HG02840 (cell line): ENCODE data around the gene KIFC3.
"Not testable (repeated sequence)": the region's sequence is repeated elsewhere in the genome, so short reads cannot be mapped to it uniquely, and the experiment has no call there.

ENCODE experiments used
- ATAC-seq: cut with Tn5 transposase; IDR thresholded peaks from one replicate; pipeline ENCODE4 v1.9.1; 2021; ENCODE audit warnings: mild to moderate bottlenecking, moderate library complexity, moderate number of reproducible peaks; ENCODE audit not compliant: unreplicated experiment, low FRiP score

Gene KIFC3

DNA sequence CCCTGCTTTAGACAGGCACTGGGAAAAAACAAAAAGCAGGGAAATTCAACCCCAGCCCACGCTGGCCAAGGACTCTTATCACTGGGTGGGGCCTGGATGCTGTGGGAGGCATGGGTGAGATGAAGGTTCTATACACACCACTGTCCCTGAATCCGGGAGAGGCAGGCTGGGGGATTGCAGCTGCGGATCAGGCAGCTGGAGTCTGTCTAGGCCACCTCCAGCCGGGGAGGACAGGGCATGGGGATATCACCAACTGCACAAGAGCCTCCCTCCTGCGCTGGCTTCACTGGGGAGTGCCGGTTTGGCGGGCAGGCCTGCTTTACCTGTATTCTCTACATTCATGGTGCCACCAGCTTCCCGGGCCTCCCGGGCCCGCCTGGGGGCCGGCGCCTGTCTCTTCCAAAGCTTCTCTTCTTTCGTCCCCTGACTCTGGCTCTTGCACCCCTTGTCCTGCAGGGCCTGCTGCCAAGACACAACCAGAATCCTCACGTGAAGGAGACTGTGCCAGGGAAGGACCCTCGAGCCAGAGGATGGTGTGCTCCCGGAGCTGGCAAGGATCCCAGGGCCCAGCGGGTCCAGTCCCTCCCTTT, 13.9 kb downstream of the KIFC3 start:
- no peak for ATAC-seq

DNA sequence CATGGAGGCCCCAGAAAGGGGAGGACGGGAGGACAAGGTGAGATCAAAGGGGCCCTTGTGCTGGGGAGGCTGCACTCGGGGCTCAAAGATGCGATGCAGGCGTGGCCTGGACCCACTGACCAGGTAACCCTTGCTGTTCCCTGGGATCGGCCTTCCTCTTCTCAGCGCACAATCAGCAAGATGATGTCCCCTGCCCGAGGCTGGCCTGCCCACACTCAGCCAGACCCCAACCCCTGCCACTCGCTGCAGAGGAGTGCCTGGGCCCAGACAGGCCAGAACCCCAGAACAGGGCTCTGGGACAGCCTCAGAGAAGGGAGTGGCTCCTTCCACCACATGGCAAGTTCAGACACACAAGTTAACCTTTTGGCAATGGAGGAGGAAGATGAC, 14.8 kb downstream of the KIFC3 start:
- ATAC-seq, result no peak

DNA sequence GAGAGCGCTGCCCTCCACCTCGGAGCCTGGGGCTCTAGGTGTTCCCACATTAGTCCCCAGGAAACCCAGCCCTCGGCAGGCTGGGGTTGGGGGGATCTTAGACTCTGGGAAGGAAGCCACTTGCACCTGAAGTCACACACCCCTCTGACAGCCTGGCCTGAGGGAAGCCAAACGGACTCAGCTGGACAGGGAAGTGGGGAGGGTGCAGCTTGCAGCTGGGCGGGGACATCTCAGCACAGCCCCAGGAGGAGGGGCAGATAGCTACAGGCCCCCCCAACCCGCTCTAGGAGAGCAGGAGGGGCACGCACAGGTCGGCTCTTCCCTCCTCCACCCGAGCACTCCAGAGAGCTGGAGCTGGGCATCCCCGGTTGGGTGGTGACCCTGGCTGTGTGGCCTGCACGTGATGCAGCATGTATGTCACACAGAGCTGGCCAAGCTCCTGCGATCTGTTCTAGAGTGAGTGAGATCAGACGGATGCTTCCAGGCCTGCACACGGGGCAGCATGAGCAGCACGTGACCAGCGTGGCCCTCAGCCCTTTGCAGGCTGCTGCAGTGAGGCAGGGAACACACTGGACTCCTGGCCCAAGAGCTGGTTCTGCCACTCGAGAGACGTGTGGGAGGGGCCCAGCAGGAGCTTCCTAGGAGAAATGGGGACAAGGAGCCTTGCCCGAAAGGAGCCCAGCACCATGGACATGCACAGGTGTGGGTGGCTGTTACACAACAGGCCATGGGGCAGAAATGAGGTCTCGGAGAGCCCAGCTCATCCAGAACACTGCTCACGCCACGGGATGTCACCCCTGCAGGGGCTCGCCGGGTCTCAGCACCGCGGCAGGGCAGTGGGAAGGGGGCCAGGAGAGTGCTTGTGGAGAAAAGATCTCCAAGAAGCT, 15.4 kb downstream of the KIFC3 start:
- no peak for ATAC-seq

DNA sequence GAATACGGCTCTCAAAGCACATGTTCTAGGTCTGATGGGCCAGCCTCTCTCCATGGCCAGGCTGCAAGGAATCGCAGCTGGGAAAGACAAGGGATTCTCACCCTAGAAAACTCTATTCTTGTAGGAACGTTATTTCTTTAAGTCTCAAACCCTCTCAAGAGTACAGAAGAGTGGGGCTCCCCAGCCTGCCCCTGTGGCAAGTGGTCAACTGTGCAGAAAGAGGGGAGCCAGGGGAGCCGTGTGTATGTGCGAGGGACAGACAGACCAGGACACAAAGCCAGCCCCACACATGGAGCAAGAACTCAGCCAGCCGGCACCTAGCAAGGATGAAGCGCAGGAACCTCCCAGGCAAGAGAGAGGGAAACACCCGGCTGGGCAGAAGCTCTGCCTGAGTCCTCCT, 16.4 kb downstream of the KIFC3 start:
- ATAC-seq, result no peak

DNA sequence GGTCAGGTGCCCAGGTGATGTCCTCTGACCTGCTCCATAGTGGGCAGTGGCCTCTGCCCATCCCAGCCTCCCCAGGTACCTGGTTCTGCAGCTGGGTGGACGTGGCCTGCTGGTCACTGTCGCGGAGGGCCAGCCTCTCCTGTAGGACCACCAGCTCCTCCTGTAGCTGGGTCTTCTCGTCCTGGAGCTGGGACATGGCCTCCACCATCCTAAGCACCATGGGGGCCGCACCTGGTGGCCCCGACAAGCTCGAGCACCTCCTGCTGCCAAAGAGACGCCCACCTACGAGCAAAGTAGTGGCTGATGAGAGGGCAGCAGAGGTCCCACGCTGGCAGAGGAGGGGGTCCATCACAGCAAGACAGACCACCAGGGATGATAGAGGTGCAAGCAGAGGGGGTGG, 16.9 kb downstream of the KIFC3 start:
- ATAC-seq, result no peak

DNA sequence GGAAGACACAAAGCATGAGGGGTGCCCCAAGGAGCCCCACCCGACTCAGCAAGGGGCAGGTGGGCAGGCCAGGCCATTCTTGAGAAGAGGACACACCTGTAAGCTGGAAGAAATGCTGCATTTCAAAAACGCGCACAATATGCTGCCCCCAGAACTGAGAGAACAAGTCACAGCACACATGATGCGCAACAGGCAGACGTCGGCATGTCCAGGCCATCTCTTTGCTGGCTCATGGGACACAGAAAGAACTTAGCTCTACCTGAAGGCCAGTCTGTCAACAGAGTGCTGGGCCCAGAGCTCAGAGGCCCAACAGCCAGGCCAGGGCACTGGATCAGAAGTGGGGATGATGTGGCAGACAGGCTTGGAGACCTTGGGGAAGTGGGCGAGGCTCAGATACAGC, 18.0 kb downstream of the KIFC3 start:
- ATAC-seq, result no peak

DNA sequence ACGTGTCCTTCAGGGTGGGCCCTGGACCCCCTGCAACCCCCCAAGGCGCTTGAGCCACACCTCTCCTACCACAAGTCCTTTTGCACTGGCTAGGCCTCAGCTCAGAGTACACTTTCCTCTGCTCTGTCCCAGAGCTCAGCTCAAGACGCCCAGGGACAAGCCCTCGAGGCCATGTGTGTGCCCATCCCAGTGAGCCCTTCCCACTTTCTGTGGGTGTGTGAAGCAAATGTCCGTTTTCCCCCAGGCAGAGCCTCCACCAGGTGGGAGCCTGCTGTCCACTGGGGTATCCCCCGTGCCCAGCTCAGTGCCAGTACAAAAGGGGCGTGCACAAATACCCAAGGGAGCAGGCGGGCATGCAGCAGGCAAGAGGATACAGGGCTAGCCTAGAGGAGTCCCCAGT, 18.4 kb downstream of the KIFC3 start:
- ATAC-seq, result no peak

DNA sequence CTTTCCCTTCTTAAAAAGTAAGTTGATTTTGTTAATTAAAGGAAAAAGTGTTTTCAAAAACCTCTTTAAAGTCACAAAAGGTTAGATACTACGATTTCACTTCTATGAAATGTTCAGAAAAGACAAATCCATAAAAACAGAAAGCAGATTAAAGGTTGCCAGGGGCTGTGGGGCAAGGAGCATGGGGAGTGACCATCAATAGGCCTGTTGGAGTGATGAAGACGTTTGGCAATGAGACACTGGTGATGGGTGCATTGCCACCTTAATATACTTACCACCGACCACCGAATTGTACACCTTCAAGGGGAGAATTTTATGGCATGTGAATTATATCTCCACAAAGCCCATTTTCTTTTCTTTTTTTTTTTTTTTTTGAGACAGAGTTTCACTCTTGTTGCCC, 19.2 kb downstream of the KIFC3 start:
- ATAC-seq, result no peak

DNA sequence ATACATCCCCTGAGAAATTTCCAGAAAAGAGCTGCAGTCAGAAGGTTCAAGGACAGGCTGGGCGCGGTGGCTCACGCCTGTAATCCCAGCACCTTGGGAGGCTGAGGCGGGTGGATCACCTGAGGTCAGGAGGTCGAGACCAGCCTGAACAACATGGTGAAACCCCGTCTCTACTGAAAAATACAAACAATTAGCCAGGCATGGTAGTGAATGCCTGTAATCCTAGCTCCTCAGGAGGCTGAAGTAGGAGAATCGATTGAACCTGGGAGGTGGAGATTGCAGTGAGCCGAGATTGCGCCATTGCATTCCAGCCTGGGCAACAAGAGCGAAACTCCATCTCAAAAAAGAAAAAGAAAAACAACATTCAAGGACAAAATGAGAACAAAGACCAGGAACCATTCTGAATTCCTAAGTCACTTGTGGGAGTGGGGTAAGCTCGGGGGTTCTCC, 19.7 kb downstream of the KIFC3 start:
- ATAC-seq, result not testable (repeated sequence)

DNA sequence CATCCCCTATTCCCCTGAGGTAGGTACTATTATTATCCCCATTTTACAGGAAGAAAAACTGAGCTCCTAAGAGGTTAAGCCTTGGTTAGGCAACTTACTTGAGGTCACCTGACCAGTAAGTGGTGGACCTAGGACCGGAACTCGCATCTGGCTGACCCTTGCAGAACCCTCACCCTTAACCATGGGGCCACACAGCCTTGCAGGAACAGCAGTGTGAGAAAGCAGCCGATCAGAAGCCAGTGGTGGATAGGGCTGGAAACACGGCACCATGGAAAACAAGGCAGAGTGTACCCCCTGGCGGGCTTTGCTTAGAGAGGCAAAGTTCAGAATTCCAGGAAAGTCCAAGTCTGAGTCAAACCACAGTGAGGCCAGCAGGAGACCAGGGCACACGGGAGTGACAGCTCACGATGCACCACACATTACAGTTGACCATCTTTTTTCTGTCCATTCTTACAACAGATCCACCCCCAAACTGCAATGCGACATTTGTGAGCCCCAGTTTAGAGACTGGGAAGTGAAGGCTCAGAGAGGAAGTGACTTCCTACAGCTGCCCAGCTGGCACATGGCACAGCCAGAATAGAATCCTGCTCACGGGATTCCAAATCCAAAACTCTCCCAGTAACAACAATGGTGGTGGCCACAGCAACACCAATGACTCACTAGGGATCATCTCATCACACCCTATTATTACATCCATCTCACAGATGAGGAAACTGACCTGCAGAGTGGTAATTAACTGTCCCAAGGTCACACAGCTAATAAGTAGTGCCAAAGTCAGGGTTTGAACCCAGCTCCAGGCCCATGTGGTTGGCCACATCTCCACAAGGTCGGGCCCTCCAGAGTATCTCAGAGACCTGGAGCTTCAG, 20.3 kb downstream of the KIFC3 start:
- ATAC-seq, result no peak

DNA sequence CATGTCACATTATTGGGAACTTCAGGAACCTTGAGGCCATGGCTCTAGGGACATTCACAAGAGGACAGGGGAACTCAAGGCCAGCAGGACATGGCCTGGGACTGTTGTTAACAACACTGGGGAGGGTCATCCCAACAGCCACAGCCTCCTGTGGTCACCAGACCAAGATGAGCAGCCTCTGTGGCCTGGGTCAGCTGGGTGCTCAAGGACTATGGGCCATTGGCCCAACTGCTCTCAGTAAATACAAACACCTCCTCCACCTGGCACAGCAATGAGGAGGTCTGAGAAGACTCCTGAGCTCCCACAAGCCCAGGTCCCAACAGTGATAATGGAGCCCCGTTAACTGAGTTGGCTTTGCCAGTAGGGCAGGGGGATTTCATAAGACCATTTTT, 20.9 kb downstream of the KIFC3 start:
- ATAC-seq, result no peak

DNA sequence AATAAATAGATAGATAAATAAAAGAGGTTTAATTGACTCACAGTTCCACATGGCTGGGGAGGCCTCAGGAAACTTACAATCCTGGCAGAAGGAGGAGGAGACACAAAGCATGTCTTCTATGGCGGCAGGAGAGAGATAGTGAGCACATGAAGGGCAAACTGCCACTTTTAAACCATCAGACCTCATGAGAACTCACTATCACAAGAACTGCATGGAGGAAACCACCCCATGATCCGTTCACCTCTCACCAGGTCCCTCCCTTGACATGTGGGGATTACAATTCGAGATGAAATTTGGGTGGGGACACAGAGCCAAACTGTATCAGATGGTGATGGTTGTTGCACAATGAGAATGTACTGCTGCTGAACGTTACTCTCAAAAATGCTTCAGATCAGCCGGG, 22.5 kb downstream of the KIFC3 start:
- not testable (repeated sequence) for ATAC-seq

DNA sequence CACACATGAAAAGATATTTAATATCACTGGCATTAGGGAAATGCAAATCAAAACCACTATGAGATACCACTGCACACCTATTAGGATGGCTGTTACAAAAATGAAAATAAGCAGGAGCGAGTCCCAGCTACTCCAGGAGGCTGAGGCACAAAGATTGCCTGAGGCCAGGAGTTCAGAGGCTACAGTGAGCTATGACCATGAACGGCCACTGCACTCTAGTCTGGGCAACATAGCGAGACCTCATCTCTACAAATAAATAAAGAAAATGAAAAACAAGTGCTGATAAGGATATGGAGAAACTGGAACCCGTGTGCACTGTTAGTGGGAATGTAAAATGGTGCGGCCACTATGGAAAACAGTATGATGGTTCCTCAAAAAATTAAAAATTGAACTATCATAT, 23.6 kb downstream of the KIFC3 start:
- no peak for ATAC-seq

DNA sequence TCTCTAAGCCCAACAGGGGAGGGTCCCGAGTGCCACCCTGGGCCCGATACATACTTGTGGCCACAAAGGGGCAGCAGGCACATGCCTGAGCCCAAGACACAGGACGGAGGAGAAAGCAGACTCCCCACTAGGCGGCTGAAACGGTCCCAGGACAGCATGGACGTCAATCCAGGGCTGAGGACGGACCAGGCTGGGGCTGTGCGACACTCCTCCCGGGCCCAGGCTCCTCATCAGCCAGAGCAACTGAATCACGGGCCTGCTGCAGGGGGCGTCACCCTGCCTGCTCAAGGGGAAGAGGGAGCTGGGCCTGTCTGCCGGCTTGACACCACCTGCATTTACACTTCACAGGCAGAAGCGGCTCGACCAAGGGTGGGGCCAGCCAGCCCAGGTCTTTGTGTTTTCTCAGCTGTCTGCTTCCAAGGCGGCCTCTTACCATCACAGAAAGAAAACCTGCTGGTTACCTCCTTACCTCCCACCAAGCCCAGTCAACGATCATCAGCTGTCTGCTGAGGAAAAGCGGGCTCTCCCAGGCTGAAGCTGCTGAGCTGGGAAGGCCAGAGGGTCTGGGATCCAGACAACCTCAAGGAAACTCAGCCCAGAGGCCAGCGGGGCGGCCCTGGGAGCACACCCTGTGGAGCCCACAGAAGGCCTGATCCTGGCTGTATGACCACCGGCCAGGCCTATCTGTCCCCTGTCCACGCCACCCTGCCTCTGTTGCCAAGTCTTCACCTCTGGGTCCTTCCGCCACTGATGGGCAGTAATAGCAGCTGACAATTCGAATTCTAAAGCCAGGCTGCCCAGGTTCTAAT, 26.4 kb downstream of the KIFC3 start:
- no peak for ATAC-seq

DNA sequence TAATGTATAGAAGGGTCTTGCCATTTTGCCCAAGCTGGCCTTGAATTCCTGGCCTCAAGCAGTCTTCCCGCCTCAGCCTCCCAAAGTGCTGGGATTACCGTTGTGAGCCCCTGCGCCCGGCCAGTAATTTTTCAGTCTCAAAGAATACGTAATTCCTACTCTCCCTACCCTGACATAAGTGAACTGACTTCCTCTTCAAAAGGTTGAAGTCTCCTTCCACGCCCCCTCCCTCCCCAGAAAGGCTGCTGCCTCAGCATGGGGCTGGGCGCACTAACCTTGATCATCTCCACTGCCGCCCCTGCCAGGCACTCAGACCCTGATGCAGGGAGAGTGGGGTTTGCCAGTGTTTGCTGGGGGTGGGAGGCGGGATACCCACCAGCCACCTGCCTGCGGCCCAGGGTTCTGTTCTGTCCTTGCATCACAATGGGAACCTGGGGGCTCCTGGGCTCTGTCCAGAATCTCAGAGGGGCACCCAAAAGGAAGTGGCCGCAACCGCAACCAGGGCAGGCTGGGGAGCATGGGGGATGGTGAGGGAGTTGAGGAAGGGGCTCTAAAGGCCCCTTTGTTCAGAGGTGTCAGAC, 27.5 kb downstream of the KIFC3 start:
- no peak for ATAC-seq

DNA sequence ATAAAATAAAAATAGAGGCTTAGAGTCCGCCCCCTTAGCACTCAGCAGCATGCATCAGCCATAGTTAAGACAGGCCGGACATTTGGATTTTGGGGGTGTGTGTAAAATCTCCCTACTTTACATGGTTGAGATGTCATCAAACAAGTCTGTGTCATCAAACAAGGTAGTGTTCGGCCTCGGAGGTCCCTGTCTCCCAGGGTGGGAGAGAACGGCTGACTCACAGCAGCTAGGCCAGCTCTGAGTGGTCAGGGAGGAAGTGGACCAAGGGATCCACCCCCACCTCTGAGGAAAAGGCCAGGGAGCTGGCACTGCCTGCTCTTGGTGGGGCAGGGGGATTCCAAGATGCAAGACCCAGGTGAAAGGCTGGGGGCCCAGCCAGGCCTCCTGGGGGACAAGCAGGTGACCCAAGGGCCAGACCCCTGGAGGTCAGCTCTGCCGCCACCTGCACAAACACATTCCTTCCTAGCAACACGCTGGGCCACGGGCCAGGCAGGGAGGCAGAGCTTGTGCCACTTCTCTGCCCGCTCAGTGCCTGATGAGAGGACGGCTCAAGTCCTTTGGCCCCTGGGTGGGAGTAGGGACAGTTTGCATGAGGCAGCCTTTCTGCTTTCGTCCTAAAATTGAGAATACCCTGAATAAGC, 28.5 kb downstream of the KIFC3 start:
- no peak for ATAC-seq

DNA sequence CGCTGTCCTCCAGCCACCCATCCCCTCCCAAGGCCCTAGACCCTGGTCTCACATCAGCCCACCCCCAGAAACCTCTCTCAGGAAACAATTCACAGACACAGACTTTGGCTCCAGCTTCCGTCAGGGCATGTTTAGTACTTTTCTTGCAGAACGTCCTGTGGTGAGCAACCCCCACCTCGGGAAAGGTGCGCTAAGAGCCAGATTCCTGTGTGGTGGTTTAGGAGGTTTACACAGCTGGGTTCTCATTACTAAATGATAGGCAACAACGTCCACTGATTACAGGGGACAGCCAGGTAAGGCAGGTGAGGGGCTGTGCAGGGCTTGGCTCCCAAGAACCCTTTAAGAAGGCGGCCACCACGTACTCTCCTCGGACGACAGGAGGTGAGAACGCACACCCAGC, 29.3 kb downstream of the KIFC3 start:
- ATAC-seq, result no peak

DNA sequence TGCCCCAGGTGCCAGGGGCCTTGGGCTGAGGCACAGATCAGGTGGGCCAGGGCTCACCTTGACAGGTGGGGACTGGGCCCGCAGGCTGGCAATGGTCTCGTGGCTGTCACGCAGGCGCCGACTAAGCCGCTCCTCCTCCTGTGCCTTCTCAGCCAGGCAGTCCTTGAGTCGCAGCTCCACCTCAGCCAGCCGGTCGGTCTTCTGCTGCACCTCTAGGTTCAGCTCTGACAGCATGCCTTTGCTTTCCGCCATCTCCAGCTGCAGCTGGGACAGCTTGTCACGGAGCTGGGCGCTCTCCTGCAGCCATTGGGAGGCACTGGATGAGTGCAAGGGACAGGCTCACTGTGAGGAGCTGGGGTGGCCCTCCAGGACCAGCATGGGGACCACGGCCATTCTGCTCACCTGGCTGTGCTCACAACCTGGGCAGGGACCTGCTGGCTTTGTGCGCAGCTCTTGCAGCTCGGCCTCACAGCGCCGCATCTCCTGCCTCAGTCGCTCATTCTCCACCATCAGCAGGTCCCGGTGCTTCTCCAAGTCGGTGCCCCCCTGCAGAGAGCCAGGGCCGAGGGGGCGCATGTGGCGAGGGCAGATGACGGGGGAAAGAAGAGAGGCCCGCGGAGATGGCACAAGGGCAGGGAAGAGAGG, 31.0 kb downstream of the KIFC3 start:
- no peak for ATAC-seq

DNA sequence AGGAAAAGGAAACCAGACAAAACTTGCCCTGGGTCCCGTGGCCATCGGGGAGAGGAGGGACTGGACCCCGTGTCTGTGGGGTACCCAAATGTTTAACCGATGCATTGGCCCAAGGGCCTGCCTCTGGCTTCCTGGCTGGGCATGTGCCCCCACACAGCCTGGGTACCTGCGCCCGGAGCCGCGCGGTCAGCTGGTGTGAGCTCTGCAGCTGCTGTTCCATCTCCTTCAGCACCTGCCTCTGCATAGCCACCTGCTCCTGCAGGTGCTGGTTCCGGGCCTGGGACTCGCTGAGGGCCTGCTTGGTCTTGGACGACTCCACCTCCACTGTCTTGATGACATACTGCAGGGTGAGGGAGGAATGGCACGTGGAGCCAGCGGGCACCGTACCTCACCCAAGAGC, 31.9 kb downstream of the KIFC3 start:
- ATAC-seq, result no peak
